Fibroblast of skin of back (primary cell): ENCODE results near the gene PDE5A. TPM values are rescaled to one million over a fixed set of nuclear protein-coding genes. Genes with fewer than 3 reads are reported as not detected.
"Not testable (repeated sequence)": the region's sequence is repeated elsewhere in the genome, so short reads cannot be mapped to it uniquely, and the experiment has no call there.

Experiments used
- DNase-seq: peaks from one replicate; pipeline ENCODE4 v3.0.0-alpha.2; 2013
- polyA plus RNA-seq, 2 experiments: library from polyadenylated mRNA; unstranded; fragments of 120-200 nt; gene quantifications; one replicate each; pipeline ENCODE4 v1.2.1, GENCODE V29; 2013; ENCODE audit not compliant: insufficient read length in 2 of 2

Gene PDE5A
- 14.3 TPM for polyA plus RNA-seq (2013, experiment 1 of 2; ENCODE audit: insufficient read length)
- 31.4 TPM for polyA plus RNA-seq (2013, experiment 2 of 2; ENCODE audit: insufficient read length)

DNA sequence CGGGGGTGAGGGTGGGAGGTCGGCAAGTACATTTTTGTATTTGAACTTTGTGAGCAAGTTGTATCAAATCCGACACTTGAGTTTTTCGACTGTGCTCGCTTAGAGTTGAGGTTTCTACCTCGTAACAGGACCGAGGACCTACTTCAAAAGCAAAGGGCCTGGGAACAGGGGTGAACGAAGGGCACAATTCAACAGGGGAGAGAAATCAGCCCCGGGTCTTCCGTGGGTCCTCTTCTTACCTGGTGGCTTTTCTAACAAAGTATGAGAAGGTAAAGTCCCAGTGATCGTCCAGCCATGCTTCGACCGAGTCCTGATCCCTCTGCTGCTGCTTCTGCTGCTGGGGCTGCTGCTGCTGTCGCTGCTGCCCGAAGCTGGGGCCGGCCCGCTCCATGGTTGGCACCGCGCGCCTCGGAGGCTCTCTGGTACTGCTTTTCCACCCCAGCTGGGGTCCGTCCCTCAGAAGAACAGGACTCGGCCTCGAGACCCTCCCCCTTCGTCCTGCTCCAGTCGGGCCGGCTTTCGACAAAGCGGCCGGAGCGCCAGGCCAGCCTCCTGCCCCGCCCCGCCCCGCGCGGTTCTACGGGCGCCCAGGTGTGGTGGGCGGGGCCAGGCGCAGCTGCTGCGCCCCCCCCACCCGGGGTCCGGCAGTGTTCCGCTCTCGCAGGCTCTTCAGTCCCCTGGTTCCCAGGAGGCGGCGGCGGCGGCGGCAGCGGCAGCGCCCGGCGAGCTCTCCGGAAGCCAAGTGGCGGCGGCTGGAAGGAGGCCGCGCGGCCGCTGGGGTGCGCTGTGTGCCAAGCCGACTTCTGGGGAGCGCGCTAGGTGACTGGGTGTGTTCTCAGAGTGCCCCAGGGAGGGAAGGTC is at the start of gene PDE5A:
Gene PDE5A (minus strand): TSS at position 524 of the 861 bp plus-strand sequence. CDS start 133 bp downstream, at position 391.
- peak; percentile 79 for DNase-seq

DNA sequence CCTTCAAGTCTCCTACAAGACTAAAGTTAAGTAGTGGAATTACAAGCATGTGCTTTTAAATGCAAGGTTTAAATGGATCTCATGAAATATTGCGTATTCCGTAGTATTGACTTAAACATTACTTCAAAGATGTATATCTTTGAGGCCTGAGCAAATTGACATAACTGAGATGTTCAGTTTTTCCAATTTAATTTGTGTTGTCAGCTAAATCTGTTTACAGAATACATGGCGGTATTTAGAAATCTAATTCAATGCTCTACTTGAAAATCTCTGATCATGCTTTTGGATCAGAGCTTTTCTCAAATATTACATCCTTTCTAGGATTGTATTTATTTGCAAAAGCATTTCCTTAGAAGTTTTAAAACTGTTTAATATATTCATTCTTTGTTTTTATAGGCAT is 47.5 kb upstream of the PDE5A start:
- DNase-seq = no peak

DNA sequence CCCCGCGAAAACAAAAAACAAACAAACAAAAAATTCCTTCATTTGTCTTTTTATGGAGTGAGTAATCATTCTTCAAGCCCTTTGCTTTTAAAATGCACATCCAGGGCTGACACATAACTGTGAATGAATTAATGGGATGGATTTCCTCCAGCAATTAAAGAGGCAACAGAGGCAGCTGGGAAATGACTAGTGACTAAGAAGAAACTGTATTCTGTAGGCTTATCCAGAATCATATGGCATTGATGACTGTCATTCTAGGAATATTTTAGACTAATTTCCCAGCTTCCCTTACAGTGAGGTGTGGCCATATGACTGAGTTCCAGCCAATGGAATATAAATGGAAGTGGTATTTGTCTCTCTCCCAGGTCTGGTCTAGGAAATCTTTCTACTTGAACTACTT is 46.8 kb upstream of the PDE5A start:
- DNase-seq = no peak

- DNase-seq = no peak
These were observed 44.3 kb upstream of the PDE5A start for GRCh38 chr4:119672938-119673337.

- no peak for DNase-seq
These were observed 43.5 kb upstream of the PDE5A start for GRCh38 chr4:119672086-119672485.

DNA sequence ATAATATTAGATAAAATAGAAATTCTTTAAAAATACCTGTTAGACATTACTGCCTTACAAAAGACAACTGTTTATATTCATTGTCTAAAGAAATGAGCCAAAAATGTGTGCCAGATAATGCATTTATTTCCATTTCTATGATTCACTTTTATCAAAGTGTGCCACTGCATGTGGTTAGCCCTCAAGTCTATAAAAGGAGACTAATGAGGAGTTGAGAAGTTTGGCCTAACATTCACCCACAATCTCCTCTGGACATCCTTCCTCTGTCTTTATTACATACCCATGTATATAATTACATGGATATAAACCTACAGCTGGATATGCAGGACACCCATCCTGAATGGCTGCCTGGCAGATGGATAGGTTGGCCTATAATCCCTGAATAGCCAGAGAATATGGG is 42.6 kb upstream of the PDE5A start:
- DNase-seq = no peak

DNA sequence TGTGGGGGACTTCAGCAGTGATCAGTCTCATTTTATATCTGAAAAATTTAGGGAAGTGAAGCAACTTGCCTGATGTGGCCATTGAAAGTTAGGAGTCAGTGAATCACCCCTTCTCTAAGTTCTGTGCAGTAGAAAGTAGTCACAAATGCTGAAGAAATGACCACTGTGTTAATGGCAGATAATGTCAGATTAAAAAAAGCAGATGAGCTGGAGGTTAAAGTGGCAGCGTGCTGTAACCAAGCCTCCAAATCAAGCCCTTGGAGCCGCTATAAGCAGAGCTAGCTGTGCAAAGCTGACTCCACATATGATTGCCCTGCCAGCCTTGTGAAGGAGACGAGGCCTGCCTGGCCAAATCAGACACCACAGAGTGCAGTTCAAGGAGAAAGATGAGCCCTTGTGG is 39.2 kb upstream of the PDE5A start:
- DNase-seq = no peak

- no peak for DNase-seq
These were observed 38.1 kb upstream of the PDE5A start for GRCh38 chr4:119666653-119667091.

GRCh38 chr4:119665752-119666151 is 37.1 kb upstream of the PDE5A start:
- DNase-seq = no peak

- no peak for DNase-seq
These were observed 35.7 kb upstream of the PDE5A start for GRCh38 chr4:119664168-119664907.

GRCh38 chr4:119663160-119663788 is 34.7 kb upstream of the PDE5A start:
- no peak for DNase-seq

DNA sequence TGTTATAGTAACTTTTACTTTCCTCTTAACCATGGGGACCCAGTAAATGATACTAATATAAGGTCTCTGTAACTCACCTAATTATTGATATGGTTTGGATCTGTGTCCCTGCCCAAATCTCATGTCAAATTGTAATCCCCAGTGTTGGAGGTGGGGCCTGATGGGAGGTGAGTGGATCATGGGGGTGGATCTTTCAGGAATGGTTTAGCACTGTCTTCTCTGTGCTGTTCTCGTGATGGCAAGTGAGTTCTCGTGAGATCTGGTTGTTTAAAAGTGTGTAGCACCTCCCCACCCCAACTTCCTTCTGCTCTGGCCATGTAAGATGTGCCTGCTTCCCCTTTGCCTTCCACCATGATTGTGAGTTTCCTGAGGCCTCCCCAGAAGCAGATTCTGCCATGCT is 34.0 kb upstream of the PDE5A start:
- DNase-seq = not testable (repeated sequence)

DNA sequence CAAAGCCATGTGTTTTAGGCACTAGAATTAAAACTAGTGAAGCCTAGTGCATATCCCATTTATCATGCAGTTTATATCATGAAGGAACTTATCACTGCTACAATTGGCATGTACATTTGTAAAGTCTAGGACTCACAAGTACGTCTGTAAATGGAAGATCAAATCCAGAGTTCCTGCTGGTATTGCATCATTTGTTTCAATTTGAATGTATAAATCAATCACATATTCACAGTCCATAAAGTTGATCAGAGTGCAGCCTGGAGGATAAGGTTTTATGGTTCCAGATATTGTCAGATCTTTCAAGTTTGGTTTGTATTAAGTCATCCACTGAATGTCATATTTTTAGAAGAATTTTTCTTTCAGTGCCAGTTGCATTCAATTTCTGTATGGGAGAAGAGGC is 32.6 kb upstream of the PDE5A start:
- no peak for DNase-seq

- DNase-seq = peak; percentile 72
These were observed 31.0 kb upstream of the PDE5A start for GRCh38 chr4:119659576-119659975.

DNA sequence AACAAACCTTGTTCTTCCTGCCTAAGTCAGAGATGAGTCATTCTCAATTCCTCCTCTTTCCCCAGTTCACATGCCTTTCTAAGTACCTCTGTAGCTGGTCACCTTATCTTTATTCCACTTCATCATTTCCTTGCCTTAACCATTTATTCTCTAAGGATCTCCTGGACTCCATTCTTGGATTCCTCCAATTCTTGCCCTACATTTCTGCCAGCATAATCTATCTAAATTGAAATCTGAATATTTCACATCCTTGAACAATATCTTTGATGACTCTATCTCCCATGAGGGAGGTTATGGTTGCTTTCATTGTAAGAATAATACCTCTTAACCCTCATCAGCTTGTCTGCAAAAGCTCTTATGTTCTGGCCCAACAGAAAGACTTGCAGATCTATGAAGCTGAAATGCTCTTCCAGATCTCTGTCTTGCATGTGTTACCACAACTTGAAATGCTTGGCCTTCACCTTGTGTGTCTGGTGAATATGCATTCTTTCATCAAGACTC is 28.6 kb upstream of the PDE5A start:
- DNase-seq = peak; percentile 49

GRCh38 chr4:119656342-119656741 is 27.7 kb upstream of the PDE5A start:
- no peak for DNase-seq

DNA sequence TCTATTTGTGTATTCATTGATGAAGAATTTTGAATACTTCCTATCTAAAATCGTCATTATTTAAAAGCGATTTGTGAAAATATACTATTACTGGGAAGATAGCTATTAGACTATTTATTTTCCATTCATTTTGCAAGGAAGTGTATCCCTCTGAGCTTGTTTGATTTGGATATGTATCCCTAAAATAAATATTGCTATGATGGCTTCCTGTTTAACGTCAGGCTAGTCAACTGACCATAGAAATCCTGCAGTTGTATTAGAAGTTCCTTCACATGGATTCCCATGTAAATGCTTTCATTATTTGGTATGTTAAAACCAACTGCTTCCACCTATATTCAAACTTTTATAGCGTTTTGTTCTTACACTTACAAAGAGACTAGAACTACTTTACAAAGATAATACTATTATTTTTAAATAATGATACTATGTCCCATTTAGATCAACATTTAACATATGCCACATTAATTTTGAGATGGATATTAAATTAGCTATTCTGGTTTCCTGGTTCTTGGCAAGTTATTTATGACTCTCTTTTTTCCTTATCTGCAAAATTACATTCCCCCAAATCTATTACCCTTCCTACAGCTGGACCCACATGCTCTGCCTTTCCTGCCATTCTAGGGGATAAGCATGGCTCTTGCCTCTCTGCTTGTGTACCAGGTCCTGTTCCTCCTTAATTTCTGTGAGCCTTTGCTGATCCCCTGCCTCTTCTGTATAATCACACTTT is 26.7 kb upstream of the PDE5A start:
- no peak for DNase-seq

DNA sequence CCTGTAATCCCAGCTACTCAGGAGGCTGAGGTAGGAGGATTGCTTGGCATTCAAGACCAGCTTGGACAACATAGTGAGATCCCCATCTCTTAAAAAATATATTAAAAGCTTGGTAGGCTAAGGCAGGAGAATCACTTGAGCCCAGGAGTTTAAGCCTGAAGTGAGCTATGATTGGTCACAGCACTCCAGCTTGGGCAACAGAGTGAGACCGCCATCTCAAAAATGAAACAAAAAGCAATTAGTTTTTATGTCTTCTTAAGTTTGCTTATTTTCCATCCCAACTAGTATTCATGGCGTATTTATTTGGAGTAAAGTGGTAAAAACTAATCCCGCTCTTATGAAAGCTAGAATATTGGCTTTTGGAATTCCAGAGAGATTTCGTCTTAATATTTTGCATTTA is 25.4 kb upstream of the PDE5A start:
- no peak for DNase-seq

DNA sequence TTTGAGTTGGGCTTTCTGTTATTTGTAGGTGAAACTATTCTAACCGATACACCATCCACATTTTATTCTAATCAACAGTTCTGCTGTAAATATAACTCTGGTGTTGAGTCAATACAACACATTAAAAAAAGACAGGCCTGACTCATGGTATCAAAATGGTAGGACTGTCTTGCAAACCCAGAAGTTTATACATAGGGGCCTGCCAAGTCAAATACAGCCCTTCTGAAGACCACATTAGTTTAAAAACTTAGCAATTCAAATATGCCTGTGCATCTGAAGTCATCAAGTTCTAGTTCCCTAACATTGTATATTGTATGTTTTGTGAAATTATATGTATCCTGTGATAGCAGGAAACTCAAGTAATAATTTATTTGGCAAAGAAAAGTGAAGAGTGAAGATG is 24.4 kb upstream of the PDE5A start:
- DNase-seq = peak; percentile 87

DNA sequence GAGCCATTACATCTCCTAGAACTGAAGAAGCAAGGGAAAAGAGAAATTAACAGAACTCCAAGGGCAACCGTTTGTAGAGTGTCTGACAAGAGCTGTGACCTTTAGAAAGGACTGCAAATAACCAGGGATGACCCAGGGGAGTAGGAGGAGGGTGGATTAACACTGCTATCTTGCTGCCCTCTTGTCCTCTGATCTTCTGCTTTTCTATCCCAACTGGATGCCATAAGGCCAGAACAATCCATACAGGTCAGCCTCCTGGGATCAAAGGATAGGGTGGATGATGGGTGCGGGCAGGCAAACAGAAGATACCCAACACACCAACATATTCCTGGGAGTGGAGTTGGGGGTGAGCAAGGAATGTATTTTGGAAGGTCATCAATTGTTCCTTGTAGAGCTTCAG is 19.8 kb upstream of the PDE5A start:
- DNase-seq = no peak

DNA sequence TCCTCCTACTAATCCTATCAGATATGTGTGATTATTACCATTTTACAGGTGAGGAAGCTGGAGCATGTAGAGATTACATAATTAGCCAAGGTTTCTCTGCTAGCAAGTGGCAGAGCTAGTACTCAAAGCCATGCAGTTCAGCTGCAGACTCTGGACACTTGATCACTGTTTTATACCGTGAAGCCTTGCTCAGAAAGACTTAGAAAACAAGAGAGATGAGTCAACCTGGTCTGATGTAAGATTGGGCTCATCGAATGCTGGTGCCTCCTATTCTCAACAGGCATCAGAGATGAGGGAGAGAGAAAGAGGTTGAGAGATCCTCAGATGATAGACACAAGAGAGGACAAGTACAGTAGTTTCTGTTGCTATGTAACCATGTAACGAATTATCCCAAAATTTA is 19.0 kb upstream of the PDE5A start:
- peak; percentile 38 for DNase-seq

GRCh38 chr4:119646347-119647071 is 17.9 kb upstream of the PDE5A start:
- DNase-seq = no peak
